ENCODE results near the gene ARHGAP18. TPM values are rescaled to one million over a fixed set of nuclear protein-coding genes. Genes with fewer than 3 reads are reported as not detected.

Gene ARHGAP18
- total RNA-seq, 3 donors from 2014 or later (not counting 1 experiment from before 2014, with no cell fraction given) = 11.5 to 12.5 (median 11.8) TPM

DNA sequence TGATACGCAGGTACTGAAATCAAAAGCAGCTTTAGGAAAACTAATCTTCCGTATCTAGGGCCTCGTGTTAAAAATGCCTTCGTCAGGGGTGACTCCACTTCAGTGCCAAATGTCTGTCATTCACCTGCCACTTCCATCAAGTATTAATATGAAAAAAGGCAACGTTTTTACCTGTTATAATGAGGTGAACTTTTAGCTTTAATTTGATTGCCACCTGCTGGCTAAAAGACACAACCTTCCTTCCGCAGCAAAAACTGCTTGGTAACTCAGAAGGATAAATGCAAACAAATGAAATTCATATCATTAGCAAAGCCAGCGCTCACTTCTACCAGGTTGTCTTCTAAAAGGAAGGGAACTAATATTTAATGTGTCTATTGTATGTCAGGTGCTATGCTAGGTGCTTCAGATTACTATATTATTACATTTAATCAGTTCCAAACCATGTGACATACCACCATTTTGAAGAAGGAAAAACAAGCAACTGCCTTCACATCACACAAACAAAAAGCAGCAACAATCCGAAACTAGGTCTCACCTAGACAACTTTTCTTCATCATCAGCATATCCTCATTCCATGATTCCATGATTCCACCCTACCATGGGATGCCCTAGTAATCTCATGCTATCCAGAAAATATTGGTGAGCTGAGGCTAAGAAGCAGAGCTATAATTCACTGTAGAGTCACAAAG lies 20.6 kb upstream of the ARHGAP18 start:
- ATAC-seq (peak in 2 of 3 donors; percentile 50 to 57), DNase-seq (peak in 1 of 2 donors; percentile 74)
- Histone ChIP-seq H3K27ac (ENCODE audit: low read length) (no peak overlapping the region), H3K27me3 (ENCODE audit: control insufficient read depth, insufficient read depth, low read length) (no peaks in the 10 kb centered on the region), H3K4me1 (ENCODE audit: control insufficient read depth, insufficient read depth, low read length) (no peaks in the 10 kb centered on the region), H3K4me3 (ENCODE audit: low read length) (no peak overlapping the region), H3K9me3 (ENCODE audit: control insufficient read depth, insufficient read depth, low read length) (no peaks in the 10 kb centered on the region), H3K36me3 (ENCODE audit: control insufficient read depth, insufficient read depth, low read length) (no peaks in the 10 kb centered on the region)
- Mint-ChIP-seq H3K4me1 (peaks cover 5 to 8% of the 10 kb centered on the region in 2 donors), H3K36me3 (no peaks in the 10 kb centered on the region), H3K9me3 (no peaks in the 10 kb centered on the region), H3K27ac (peak overlapping the region in 1 of 2 donors; percentile 33), H3K4me3 (no peak overlapping the region), H3K27me3 (ENCODE audit: low read depth in 2 of 2) (no peaks in the 10 kb centered on the region)
- intact Hi-C loops (cut with micrococcal nuclease) = loop anchor here (1.0 to 5.0 kb wide), 4 partner anchors 59 to 232 kb away; no protein-coding TSS in a partner anchor
- 41% methylated on average over 7 of the region's 8 CpGs for WGBS (ENCODE audit: insufficient coverage)
- TF ChIP-seq CTCF (IDR thresholded peaks at IDR 0.05) = peak; percentile 69

DNA sequence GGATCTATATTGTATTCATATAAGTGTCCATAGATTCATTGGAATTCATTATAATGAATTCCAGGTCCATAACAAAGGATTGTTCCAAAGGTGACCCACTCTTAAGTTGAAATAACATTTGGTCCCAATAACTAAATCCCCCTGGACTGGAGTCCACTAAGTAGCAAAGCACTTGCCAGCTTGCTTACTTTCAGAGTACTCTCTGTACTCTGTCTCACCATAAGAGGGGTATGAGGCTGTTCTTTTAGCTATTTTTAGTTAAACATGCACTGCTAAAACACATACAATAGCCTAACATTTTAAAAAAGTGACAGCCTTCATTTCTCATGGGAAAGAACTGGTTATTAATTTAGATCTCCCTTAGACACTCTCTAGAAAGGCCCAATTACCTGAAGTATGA lies 16.7 kb upstream of the ARHGAP18 start:
- H3K27me3 Mint-ChIP-seq (ENCODE audit: low read depth in 2 of 2) = no peaks in the 10 kb centered on the region
- ATAC-seq (no peak), DNase-seq (no peak)
- Histone ChIP-seq H3K4me3 (ENCODE audit: low read length) (no peak overlapping the region), H3K4me1 (ENCODE audit: control insufficient read depth, insufficient read depth, low read length) (no peaks in the 10 kb centered on the region), H3K27me3 (ENCODE audit: control insufficient read depth, insufficient read depth, low read length) (no peaks in the 10 kb centered on the region), H3K36me3 (ENCODE audit: control insufficient read depth, insufficient read depth, low read length) (no peaks in the 10 kb centered on the region), H3K9me3 (ENCODE audit: control insufficient read depth, insufficient read depth, low read length) (no peaks in the 10 kb centered on the region), H3K27ac (ENCODE audit: low read length) (no peak overlapping the region)
- H3K4me3 Mint-ChIP-seq = no peak overlapping the region
- intact Hi-C loops (cut with micrococcal nuclease) = no loop called here
- no peaks in the 10 kb centered on the region for H3K9me3 Mint-ChIP-seq
- H3K36me3 Mint-ChIP-seq = no peaks in the 10 kb centered on the region
- TF ChIP-seq CTCF (IDR thresholded peaks at IDR 0.05) = no peak
- peaks cover 0 to 8% of the 10 kb centered on the region in 2 donors for H3K4me1 Mint-ChIP-seq
- H3K27ac Mint-ChIP-seq = no peak overlapping the region

- no peaks in the 10 kb centered on the region for H3K27me3 ChIP-seq (ENCODE audit: control insufficient read depth, insufficient read depth, low read length)
- H3K36me3 ChIP-seq (ENCODE audit: control insufficient read depth, insufficient read depth, low read length) = no peaks in the 10 kb centered on the region
- DNase-seq (no peak), ATAC-seq (no peak)
- no peak overlapping the region for H3K4me3 Mint-ChIP-seq
- no peaks in the 10 kb centered on the region for H3K36me3 Mint-ChIP-seq
- no peaks in the 10 kb centered on the region for H3K9me3 ChIP-seq (ENCODE audit: control insufficient read depth, insufficient read depth, low read length)
- no peak overlapping the region for H3K27ac ChIP-seq (ENCODE audit: low read length)
- H3K27ac Mint-ChIP-seq = no peak overlapping the region
- H3K9me3 Mint-ChIP-seq = no peaks in the 10 kb centered on the region
- peaks cover 0 to under 1% of the 10 kb centered on the region in 2 donors for H3K4me1 Mint-ChIP-seq
- TF ChIP-seq CTCF (IDR thresholded peaks at IDR 0.05) = no peak
- no peak overlapping the region for H3K4me3 ChIP-seq (ENCODE audit: low read length)
- intact Hi-C loops (cut with micrococcal nuclease) = no loop called here
- H3K4me1 ChIP-seq (ENCODE audit: control insufficient read depth, insufficient read depth, low read length) = no peaks in the 10 kb centered on the region
- no peaks in the 10 kb centered on the region for H3K27me3 Mint-ChIP-seq (ENCODE audit: low read depth in 2 of 2)
- 98% methylated on average over 3 of the region's 4 CpGs for WGBS (ENCODE audit: insufficient coverage)
Measured at GRCh38 chr6:129725341-129725740, 15.4 kb upstream of the ARHGAP18 start.

DNA sequence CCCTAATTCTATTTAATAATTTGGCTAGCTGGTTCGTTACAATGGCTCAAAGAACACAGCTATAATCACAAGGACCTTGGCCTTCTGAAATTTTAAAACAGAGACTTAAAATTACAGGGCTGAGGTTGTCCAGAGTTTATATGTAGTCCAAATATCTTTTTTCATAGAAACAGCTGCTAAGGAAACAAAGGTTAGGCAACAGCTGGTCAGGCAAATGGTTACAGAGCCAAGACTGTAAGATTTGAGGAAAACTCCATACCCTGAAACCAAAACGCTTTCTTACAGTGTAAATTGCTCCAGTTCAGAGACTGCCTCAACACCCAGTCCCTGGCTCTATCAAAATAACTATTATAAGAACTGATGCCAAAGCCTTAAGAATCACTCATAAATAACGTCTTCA lies 9.7 kb upstream of the ARHGAP18 start:
- no peaks in the 10 kb centered on the region for H3K27me3 ChIP-seq (ENCODE audit: control insufficient read depth, insufficient read depth, low read length)
- no peak for DNase-seq
- Mint-ChIP-seq H3K4me3 (no peak overlapping the region), H3K36me3 (no peaks in the 10 kb centered on the region), H3K27ac (no peak overlapping the region), H3K4me1 (no peaks in the 10 kb centered on the region), H3K27me3 (ENCODE audit: low read depth in 2 of 2) (no peaks in the 10 kb centered on the region), H3K9me3 (no peaks in the 10 kb centered on the region)
- intact Hi-C loops (cut with micrococcal nuclease) = no loop called here
- no peaks in the 10 kb centered on the region for H3K9me3 ChIP-seq (ENCODE audit: control insufficient read depth, insufficient read depth, low read length)
- ATAC-seq = no peak
- no peaks in the 10 kb centered on the region for H3K36me3 ChIP-seq (ENCODE audit: control insufficient read depth, insufficient read depth, low read length)
- H3K27ac ChIP-seq (ENCODE audit: low read length) = no peak overlapping the region
- 76% methylated on average over 3 of the region's 3 CpGs for WGBS (ENCODE audit: insufficient coverage)
- no peak overlapping the region for H3K4me3 ChIP-seq (ENCODE audit: low read length)
- no peak for TF ChIP-seq CTCF (IDR thresholded peaks at IDR 0.05)
- H3K4me1 ChIP-seq (ENCODE audit: control insufficient read depth, insufficient read depth, low read length) = no peaks in the 10 kb centered on the region
